NCI-H187 treated with DMSO at 0.1 percent for 48 hours (cell line): Measurements from ENCODE around the gene FBXW5.

ENCODE experiments used
- DNase-seq: peaks from one replicate; lab custom pipeline; 2025; lab: John Stamatoyannopoulos, UW

The FBXW5 gene

DNA sequence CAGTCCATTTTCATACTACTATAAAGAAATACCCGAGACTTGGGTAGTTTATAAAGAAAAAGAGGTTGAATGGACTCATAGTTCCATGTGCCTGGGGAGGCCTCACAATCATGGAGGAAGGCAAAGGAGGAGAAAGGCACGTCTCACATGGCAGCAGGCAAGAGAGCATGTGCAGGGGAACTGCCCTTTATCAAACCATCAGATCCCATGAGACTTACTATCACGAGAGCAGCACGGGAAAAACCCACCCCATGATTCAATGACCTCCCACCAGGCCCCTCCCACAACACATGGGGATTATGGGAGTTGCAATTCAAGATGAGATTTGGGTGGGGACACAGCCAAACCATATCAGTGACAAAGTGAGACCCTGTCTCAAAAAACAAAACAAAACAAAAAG is 38.3 kb downstream of the FBXW5 start:
- DNase-seq = no peak

DNA sequence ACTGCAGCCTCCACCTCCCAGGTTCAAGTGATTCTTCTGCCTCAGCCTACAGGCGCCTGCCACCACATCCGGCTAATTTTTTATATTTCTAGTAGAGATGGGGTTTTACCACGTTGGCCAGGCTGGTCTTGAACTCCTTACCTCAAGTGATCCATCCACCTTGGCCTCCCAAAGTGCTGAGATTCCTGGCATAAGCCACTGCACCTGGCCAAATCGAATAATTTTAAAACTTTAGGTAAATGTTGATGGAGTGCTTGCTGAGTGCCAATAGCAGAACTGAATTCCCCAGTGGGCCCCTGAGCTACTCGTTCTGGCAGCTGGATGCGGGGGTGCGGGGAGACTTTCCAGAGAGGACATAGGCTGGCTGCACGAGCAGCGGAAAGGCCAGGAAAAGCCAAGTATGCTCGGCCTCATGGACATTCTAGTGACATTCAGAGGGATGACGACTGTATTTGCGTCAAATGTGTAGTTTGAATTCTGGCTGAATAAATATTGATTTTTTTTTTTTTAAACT is 41.4 kb downstream of the FBXW5 start:
- no peak for DNase-seq

DNA sequence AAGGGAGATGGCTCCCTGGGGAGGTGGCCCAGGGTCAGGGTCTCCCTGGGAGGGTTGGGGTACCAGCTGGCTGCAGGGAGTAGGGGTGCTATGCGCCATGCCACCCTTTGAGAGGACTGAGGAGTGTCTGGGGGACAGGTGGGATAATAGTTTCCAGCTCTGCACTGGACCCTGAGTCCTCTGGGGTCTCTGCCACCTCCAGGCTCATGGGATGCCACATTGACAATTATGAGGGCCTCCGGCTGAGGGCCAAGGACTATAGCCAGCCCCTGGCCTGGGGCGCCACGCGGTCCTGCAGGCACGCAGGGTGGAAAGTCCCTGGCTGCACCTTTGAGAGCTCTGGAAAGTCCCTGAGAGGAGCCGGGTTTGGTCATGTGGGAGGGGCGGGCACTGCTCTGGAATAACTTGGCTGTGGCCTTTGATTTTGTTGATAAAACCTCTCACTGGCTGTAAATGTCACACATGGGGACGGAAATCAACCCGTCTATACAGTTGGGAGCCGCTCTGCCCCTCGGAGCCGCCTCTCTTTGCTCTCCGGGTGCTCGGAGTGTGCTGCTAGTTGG is 42.2 kb downstream of the FBXW5 start:
- DNase-seq = no peak

DNA sequence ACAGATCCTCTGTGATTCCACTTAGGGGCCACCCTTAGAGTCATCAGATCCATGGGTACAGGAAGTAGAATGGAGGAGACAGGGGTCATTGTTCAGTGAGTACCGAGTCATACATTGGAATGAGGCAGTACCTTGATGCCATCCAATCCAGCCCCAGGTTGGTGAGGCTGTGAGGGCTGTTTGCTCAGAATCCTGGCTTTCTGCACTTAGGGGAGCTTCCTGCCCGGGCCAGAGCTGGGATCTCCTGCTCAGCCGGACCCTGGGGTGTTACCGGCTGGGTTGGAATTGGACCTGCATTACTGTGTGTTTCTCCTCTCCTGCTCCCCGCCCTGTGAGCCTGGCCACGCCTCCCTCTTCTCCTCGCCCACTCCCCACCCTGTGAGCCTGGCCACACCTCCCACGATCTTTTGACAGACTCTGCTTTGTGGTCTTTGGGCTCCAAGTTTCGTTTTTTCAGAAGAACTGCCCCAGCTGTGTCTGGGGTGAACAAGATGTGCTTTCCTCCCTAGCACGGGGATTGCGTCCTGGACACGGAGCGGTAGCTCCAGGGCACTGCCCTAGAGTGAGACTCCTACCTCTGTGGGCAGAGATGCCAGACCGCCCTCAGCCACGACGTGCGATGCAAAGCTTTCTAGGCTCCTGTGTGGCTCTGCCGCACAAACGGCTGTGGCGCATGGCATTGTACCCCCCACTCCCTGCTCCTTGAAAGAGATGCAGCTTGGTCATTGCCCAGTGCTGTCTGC is 42.9 kb downstream of the FBXW5 start:
- DNase-seq = no peak

DNA sequence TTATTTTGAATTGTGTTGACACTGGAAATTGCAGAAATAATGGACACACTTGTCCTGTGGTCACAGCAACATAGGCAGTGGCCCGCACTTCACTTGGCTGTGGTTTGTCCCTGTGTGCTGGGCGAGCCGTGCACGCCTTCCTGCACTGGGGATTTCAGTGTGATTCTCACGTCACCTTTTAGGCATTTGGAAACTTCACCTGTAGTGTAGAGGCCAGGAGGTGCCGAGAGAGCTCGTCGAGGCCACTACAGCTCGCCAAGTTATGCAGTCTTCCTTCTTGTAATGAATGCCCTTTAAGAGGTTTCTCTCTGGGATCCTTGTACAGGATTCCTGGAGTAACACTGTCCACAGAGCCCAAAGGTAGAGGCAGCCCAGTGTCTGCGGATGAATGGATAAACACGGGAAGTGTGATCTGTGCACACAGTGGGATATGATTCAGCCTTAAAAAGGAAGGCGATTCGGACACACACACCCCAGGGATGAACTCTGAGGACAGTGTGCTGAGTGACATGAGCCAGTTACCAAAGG is 43.5 kb downstream of the FBXW5 start:
- DNase-seq = no peak

DNA sequence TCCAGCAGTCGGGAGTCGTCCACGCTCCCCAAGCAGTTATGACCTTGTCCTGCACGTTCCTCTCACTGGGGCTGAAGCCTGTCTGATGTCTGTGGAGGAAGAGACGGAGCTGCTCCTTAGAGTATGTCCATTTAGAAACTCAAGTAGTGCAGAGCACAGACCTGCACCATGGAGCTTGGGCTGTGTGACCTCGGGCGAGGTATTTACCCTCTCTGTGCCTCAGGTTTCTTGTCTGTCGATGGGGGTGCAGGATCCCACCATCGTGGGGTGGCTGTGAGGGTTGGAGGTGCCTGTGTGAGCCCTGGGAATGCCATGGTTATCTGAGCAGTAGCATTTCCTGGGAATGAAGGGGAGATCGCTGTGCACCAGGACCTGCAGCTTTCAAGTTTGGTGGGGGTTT is 44.0 kb downstream of the FBXW5 start:
- DNase-seq = no peak

DNA sequence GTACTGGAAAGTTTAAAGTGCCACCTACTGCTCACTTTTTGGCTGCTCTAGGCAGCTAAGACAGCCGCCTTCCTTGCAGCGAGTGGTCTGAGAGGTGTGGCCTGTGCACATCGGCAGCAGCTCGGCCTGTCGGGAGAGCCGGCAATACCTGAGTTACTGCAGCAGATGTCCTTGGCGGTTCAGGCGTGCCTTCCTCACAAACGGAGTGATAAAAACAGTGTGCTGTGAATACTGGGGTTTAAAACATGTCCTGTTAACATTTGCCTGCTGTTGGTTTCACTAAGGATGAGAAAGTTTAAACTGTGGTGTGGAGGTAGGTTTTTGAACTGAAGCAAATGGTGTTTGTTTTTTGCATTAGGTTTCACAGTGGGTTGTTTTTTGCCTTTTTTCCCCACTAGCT is 45.3 kb downstream of the FBXW5 start:
- DNase-seq = no peak

DNA sequence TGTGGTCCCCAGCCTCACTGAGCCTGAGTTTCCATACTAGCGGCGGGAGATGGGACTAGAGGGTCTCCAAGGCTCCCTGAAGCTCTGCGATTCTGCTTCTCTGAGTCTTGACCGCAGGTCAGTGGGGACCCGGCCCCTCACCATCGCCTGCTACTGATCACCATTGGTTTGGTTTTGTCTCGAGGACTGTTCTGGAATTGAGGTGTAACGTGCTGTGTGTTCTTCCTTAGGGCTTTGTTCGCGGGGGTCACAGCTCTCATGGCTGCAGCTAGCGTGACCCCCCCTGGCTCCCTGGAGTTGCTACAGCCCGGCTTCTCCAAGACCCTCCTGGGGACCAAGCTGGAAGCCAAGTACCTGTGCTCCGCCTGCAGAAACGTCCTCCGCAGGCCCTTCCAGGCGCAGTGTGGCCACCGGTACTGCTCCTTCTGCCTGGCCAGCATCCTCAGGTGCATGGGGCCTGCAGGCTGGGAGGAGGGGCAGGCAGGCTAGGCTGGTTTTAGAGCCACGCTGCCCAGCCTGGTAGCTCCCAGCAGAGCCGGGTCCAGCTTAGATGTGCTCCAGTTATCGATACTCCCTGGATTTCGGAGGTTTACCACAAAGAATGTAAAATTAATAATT is 45.9 kb downstream of the FBXW5 start:
- DNase-seq = no peak

DNA sequence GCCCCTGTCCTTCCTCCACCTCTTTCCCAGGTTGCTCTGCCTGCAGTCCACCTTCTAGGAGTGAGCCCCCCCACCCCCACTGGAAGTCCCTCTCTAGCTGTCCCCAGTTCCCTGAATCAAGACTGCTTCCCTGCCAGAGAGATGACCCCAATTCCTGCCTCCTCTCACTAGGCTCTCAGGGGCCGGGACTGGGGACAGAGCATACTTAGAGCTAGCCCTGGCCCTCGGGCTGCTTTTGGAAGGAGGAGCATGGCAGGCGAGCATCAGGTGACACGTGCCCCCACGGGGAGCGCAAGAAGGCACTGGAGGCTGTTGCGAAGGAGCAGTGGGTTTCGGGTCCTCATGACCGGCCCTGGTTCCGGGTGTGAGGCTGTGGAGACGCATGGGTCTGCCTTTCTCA is 48.5 kb downstream of the FBXW5 start:
- DNase-seq = no peak

DNA sequence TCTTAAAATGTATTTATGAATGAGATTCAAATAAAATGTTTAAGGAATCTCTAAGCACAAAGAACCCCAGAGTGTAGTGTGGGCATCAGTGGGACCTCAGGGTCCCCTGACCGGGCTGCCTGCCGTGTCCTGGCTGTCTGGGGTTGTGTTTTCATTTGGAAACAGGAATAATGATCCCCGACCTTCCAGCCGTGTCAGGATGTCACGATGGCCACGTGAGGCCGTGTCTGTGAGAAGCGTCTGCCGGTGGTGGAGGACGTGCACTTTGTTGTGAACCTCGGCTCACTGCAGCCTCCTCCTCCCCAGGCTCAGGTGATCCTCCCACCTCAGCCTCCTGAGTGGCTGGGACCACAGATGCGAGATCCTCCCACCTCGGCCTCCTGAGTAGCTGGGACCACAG is 53.9 kb downstream of the FBXW5 start:
- DNase-seq = no peak
